DMS114 treated with DMSO at 0.1 percent for 48 hours (cell line): ENCODE results near the gene DNAJC27.
A peak's percentile ranks its signal among the peaks of the same experiment; 100 is the strongest.

Experiments used
- DNase-seq: peaks from one replicate; lab custom pipeline; 2025; ENCODE audit not compliant: unreplicated experiment; lab: John Stamatoyannopoulos, UW

The DNAJC27 gene

GRCh38 chr2:24971286-24971535, 544 bp downstream of the DNAJC27 start:
- no peak for DNase-seq

- DNase-seq, result peak; percentile 45
Measured at GRCh38 chr2:24970483-24971285, 1.1 kb downstream of the DNAJC27 start.

- DNase-seq, result no peak
Measured at GRCh38 chr2:24969784-24970183, 2.0 kb downstream of the DNAJC27 start.

- DNase-seq, result no peak
Measured at GRCh38 chr2:24961903-24962302, 9.9 kb downstream of the DNAJC27 start.

GRCh38 chr2:24959761-24960160, 12.0 kb downstream of the DNAJC27 start:
- DNase-seq, result no peak

GRCh38 chr2:24958411-24958935, 13.3 kb downstream of the DNAJC27 start:
- DNase-seq, result no peak

- no peak for DNase-seq
Measured at GRCh38 chr2:24957976-24958375, 13.8 kb downstream of the DNAJC27 start.

- no peak for DNase-seq
Measured at GRCh38 chr2:24957221-24957620, 14.5 kb downstream of the DNAJC27 start.

GRCh38 chr2:24955921-24956320, 15.8 kb downstream of the DNAJC27 start:
- DNase-seq, result no peak

GRCh38 chr2:24955232-24955631, 16.5 kb downstream of the DNAJC27 start:
- no peak for DNase-seq

GRCh38 chr2:24950102-24950501, 21.7 kb downstream of the DNAJC27 start:
- DNase-seq, result no peak

- DNase-seq, result no peak
Measured at GRCh38 chr2:24948506-24948905, 23.2 kb downstream of the DNAJC27 start.

- DNase-seq, result no peak
Measured at GRCh38 chr2:24947561-24948157, 24.1 kb downstream of the DNAJC27 start.

- no peak for DNase-seq
Measured at GRCh38 chr2:24945907-24946306, 25.8 kb downstream of the DNAJC27 start.

GRCh38 chr2:24943427-24944053, 28.2 kb downstream of the DNAJC27 start:
- no peak for DNase-seq

- DNase-seq, result no peak
Measured at GRCh38 chr2:24939353-24939752, 32.4 kb downstream of the DNAJC27 start.

GRCh38 chr2:24937236-24937635, 34.5 kb downstream of the DNAJC27 start:
- DNase-seq, result no peak

GRCh38 chr2:24935145-24935544, 36.6 kb downstream of the DNAJC27 start:
- no peak for DNase-seq

GRCh38 chr2:24932715-24933114, 39.0 kb downstream of the DNAJC27 start:
- DNase-seq, result no peak

- DNase-seq, result no peak
Measured at GRCh38 chr2:24930768-24931167, 41.0 kb downstream of the DNAJC27 start.

- DNase-seq, result no peak
Measured at GRCh38 chr2:24929230-24929629, 42.5 kb downstream of the DNAJC27 start.

GRCh38 chr2:24928036-24928435, 43.7 kb downstream of the DNAJC27 start:
- DNase-seq, result no peak
